BLaER1 (cell line): ENCODE data around the gene ARHGEF26.

Experiments used
- H3K27ac ChIP-seq: shearing (Covaris generic); formaldehyde crosslinking; 2 replicates; pipeline ENCODE4 v1.8.1; 2022
- H3K27me3 ChIP-seq: shearing (Covaris generic); formaldehyde crosslinking; 2 replicates; pipeline ENCODE4 v1.8.1; 2022
- H3K36me3 ChIP-seq: shearing (Covaris generic); formaldehyde crosslinking; 2 replicates; pipeline ENCODE4 v1.8.1; 2022
- H3K4me1 ChIP-seq: shearing (Covaris generic); formaldehyde crosslinking; 2 replicates; pipeline ENCODE4 v1.8.1; 2022
- H3K4me2 ChIP-seq: shearing (Covaris generic); formaldehyde crosslinking; 2 replicates; pipeline ENCODE4 v1.8.1; 2022
- H3K4me3 ChIP-seq: shearing (Covaris generic); formaldehyde crosslinking; 2 replicates; pipeline ENCODE4 v1.8.1; 2022
- H3K9ac ChIP-seq: shearing (Covaris generic); formaldehyde crosslinking; 2 replicates; pipeline ENCODE4 v1.8.1; 2022
- H3K9me3 ChIP-seq: shearing (Covaris generic); formaldehyde crosslinking; 2 replicates; pipeline ENCODE4 v1.8.1; 2022
- H4K20me1 ChIP-seq: shearing (Covaris generic); formaldehyde crosslinking; 2 replicates; pipeline ENCODE4 v1.8.1; 2022
- Cebpa-rat ChIP-seq: shearing (Covaris generic); IDR thresholded peaks from 2 replicates; pipeline ENCODE4 v1.8.1; 2022

The ARHGEF26 gene

GRCh38 chr3:154112146-154112852 is 8.9 kb upstream of the ARHGEF26 start:
- no peak for TF ChIP-seq Cebpa-rat
- no peaks in the 10 kb centered on the region for H3K36me3 ChIP-seq
- H3K27me3 ChIP-seq: no peaks in the 10 kb centered on the region
- H4K20me1 ChIP-seq: no peaks in the 10 kb centered on the region
- H3K4me3 ChIP-seq: no peak overlapping the region
- H3K27ac ChIP-seq: no peak overlapping the region
- no peak overlapping the region for H3K9ac ChIP-seq
- no peaks in the 10 kb centered on the region for H3K4me1 ChIP-seq
- H3K9me3 ChIP-seq: no peaks in the 10 kb centered on the region
- no peak overlapping the region for H3K4me2 ChIP-seq

GRCh38 chr3:154113609-154114008 is 7.6 kb upstream of the ARHGEF26 start:
- Histone ChIP-seq H3K36me3 (no peaks in the 10 kb centered on the region), H3K27ac (no peak overlapping the region), H3K9ac (no peak overlapping the region), H3K9me3 (no peaks in the 10 kb centered on the region), H3K4me1 (no peaks in the 10 kb centered on the region), H3K27me3 (no peaks in the 10 kb centered on the region), H3K4me2 (no peak overlapping the region), H3K4me3 (no peak overlapping the region), H4K20me1 (no peaks in the 10 kb centered on the region)
- no peak for TF ChIP-seq Cebpa-rat

GRCh38 chr3:154115332-154115731 is 5.9 kb upstream of the ARHGEF26 start:
- Histone ChIP-seq H3K4me1 (no peaks in the 10 kb centered on the region), H3K27me3 (no peaks in the 10 kb centered on the region), H3K4me3 (no peak overlapping the region), H4K20me1 (no peaks in the 10 kb centered on the region), H3K4me2 (no peak overlapping the region), H3K9me3 (no peaks in the 10 kb centered on the region), H3K36me3 (no peaks in the 10 kb centered on the region), H3K9ac (no peak overlapping the region), H3K27ac (no peak overlapping the region)
- no peak for TF ChIP-seq Cebpa-rat

GRCh38 chr3:154119951-154120350 is 1.2 kb upstream of the ARHGEF26 start:
- Histone ChIP-seq H3K4me2 (no peak overlapping the region), H3K27me3 (no peaks in the 10 kb centered on the region), H3K4me3 (no peak overlapping the region), H3K36me3 (no peaks in the 10 kb centered on the region), H4K20me1 (no peaks in the 10 kb centered on the region), H3K9ac (no peak overlapping the region), H3K4me1 (no peaks in the 10 kb centered on the region), H3K27ac (no peak overlapping the region), H3K9me3 (peaks cover 22% of the 10 kb centered on the region)
- no peak for TF ChIP-seq Cebpa-rat

- no peak for TF ChIP-seq Cebpa-rat
- Histone ChIP-seq H3K36me3 (no peaks in the 10 kb centered on the region), H3K4me2 (no peak overlapping the region), H4K20me1 (no peaks in the 10 kb centered on the region), H3K27ac (no peak overlapping the region), H3K4me3 (no peak overlapping the region), H3K9ac (no peak overlapping the region), H3K4me1 (no peaks in the 10 kb centered on the region), H3K9me3 (peaks cover 22% of the 10 kb centered on the region), H3K27me3 (no peaks in the 10 kb centered on the region)
These were observed 736 bp downstream of the ARHGEF26 start for GRCh38 chr3:154121701-154122551.

- no peaks in the 10 kb centered on the region for H3K36me3 ChIP-seq
- H3K4me1 ChIP-seq: no peaks in the 10 kb centered on the region
- H3K27me3 ChIP-seq: no peaks in the 10 kb centered on the region
- H3K27ac ChIP-seq: no peak overlapping the region
- H3K9me3 ChIP-seq: peaks cover 22% of the 10 kb centered on the region
- no peak overlapping the region for H3K9ac ChIP-seq
- TF ChIP-seq Cebpa-rat: no peak
- no peaks in the 10 kb centered on the region for H4K20me1 ChIP-seq
- no peak overlapping the region for H3K4me3 ChIP-seq
- no peak overlapping the region for H3K4me2 ChIP-seq
These were observed 1.3 kb downstream of the ARHGEF26 start for GRCh38 chr3:154122552-154122911.

GRCh38 chr3:154122912-154123559 is 1.8 kb downstream of the ARHGEF26 start:
- no peaks in the 10 kb centered on the region for H4K20me1 ChIP-seq
- no peaks in the 10 kb centered on the region for H3K27me3 ChIP-seq
- peaks cover 22% of the 10 kb centered on the region for H3K9me3 ChIP-seq
- H3K4me3 ChIP-seq: no peak overlapping the region
- no peak for TF ChIP-seq Cebpa-rat
- H3K9ac ChIP-seq: no peak overlapping the region
- H3K4me1 ChIP-seq: no peaks in the 10 kb centered on the region
- H3K4me2 ChIP-seq: no peak overlapping the region
- H3K36me3 ChIP-seq: no peaks in the 10 kb centered on the region
- H3K27ac ChIP-seq: no peak overlapping the region

- no peak overlapping the region for H3K9ac ChIP-seq
- H3K27ac ChIP-seq: no peak overlapping the region
- no peaks in the 10 kb centered on the region for H3K36me3 ChIP-seq
- H3K9me3 ChIP-seq: peaks cover 22% of the 10 kb centered on the region
- no peaks in the 10 kb centered on the region for H3K27me3 ChIP-seq
- H4K20me1 ChIP-seq: no peaks in the 10 kb centered on the region
- no peaks in the 10 kb centered on the region for H3K4me1 ChIP-seq
- H3K4me3 ChIP-seq: no peak overlapping the region
- H3K4me2 ChIP-seq: no peak overlapping the region
- TF ChIP-seq Cebpa-rat: no peak
These were observed 2.7 kb downstream of the ARHGEF26 start for GRCh38 chr3:154123906-154124305.

GRCh38 chr3:154125378-154126030 is 4.3 kb downstream of the ARHGEF26 start:
- TF ChIP-seq Cebpa-rat: no peak
- H3K27me3 ChIP-seq: no peaks in the 10 kb centered on the region
- no peaks in the 10 kb centered on the region for H3K36me3 ChIP-seq
- no peaks in the 10 kb centered on the region for H3K4me1 ChIP-seq
- H3K4me2 ChIP-seq: no peak overlapping the region
- no peak overlapping the region for H3K4me3 ChIP-seq
- no peak overlapping the region for H3K9ac ChIP-seq
- H4K20me1 ChIP-seq: no peaks in the 10 kb centered on the region
- peaks cover 22% of the 10 kb centered on the region for H3K9me3 ChIP-seq
- H3K27ac ChIP-seq: no peak overlapping the region

- Histone ChIP-seq H3K9ac (no peak overlapping the region), H3K27me3 (no peaks in the 10 kb centered on the region), H3K4me1 (no peaks in the 10 kb centered on the region), H3K27ac (no peak overlapping the region), H4K20me1 (no peaks in the 10 kb centered on the region), H3K36me3 (no peaks in the 10 kb centered on the region), H3K4me2 (no peak overlapping the region), H3K9me3 (peaks cover 12% of the 10 kb centered on the region), H3K4me3 (no peak overlapping the region)
- no peak for TF ChIP-seq Cebpa-rat
These were observed 5.5 kb downstream of the ARHGEF26 start for GRCh38 chr3:154126651-154127050.
